GM23338 (cell line): Measurements from ENCODE around the gene SLA2. TPM values are rescaled to one million over a fixed set of nuclear protein-coding genes. Genes with fewer than 3 reads are reported as not detected.
A peak's percentile ranks its signal among the peaks of the same experiment; 100 is the strongest.

Experiments used
- ATAC-seq: fragments of 200-7000 bp; cut with Tn5 transposase; 3 replicates; pipeline ENCODE4 v1.9.1; 2020
- DNase-seq: peaks from one replicate; pipeline ENCODE4 v3.0.0-alpha.2; 2015; ENCODE audit warnings: low spot score
- H2AFZ ChIP-seq: fragments of 200-600 bp; sonication (generic); 2 replicates; pipeline ENCODE4 v1.8.0; 2016; ENCODE audit warnings: antibody characterized with exemption, mild to moderate bottlenecking, moderate library complexity
- H3F3A ChIP-seq: fragments of 200-600 bp; sonication (generic); replicated peaks from 2 replicates; pipeline ENCODE4 v1.8.0; 2017; ENCODE audit warnings: antibody characterized with exemption, mixed run types, low read depth
- H3K27ac ChIP-seq: fragments of 200-600 bp; sonication (generic); 2 replicates; pipeline ENCODE4 v1.6.1; 2016; ENCODE audit warnings: low read depth
- H3K27me3 ChIP-seq: fragments of 200-600 bp; sonication (generic); 2 replicates; pipeline ENCODE4 v1.8.0; 2016; ENCODE audit warnings: mild to moderate bottlenecking, mixed run types, moderate library complexity; ENCODE audit not compliant: insufficient read depth
- H3K36me3 ChIP-seq: fragments of 200-600 bp; sonication (generic); 2 replicates; pipeline ENCODE4 v1.8.0; 2016; ENCODE audit warnings: mild to moderate bottlenecking; ENCODE audit not compliant: insufficient read depth
- H3K4me1 ChIP-seq: fragments of 200-600 bp; sonication (generic); 2 replicates; pipeline ENCODE4 v1.8.0; 2016; ENCODE audit warnings: mild to moderate bottlenecking, moderate library complexity; ENCODE audit not compliant: insufficient read depth
- H3K4me2 ChIP-seq: fragments of 200-600 bp; sonication (generic); 2 replicates; pipeline ENCODE4 v1.7.1; 2017; ENCODE audit warnings: mixed run types
- H3K4me3 ChIP-seq: fragments of 200-600 bp; sonication (generic); 2 replicates; pipeline ENCODE4 v1.6.1; 2016; ENCODE audit warnings: mixed run types
- H3K79me2 ChIP-seq: fragments of 200-600 bp; sonication (generic); replicated peaks from 2 replicates; pipeline ENCODE4 v1.8.0; 2017; ENCODE audit warnings: mild to moderate bottlenecking; ENCODE audit not compliant: insufficient read depth
- H3K9me2 ChIP-seq: fragments of 200-600 bp; sonication (generic); 2 replicates; pipeline ENCODE4 v1.8.0; 2017; ENCODE audit not compliant: insufficient read depth
- H4K20me1 ChIP-seq: fragments of 200-600 bp; sonication (generic); replicated peaks from 2 replicates; pipeline ENCODE4 v1.8.0; 2017; ENCODE audit warnings: mild to moderate bottlenecking; ENCODE audit not compliant: insufficient read depth
- H3K27ac Mint-ChIP-seq: 2 replicates; pipeline ENCODE4 v1.8.0; 2020; ENCODE audit warnings: inconsistent platforms, mild to moderate bottlenecking, moderate library complexity, mixed read lengths
- H3K27me3 Mint-ChIP-seq: 3 replicates; pipeline ENCODE4 v1.8.0; 2022; ENCODE audit warnings: low read depth, mild to moderate bottlenecking, moderate library complexity, mixed read lengths, inconsistent platforms; ENCODE audit not compliant: insufficient read depth, poor library complexity
- H3K36me3 Mint-ChIP-seq: 3 replicates; pipeline ENCODE4 v1.8.0; 2021; ENCODE audit warnings: low read depth, mild to moderate bottlenecking, inconsistent platforms, moderate library complexity, mixed read lengths
- H3K4me1 Mint-ChIP-seq: 3 replicates; pipeline ENCODE4 v1.8.0; 2020; ENCODE audit warnings: mild to moderate bottlenecking, inconsistent platforms, mixed read lengths
- H3K4me3 Mint-ChIP-seq: 3 replicates; pipeline ENCODE4 v1.8.0; 2021; ENCODE audit warnings: moderate library complexity, mild to moderate bottlenecking, inconsistent platforms, mixed read lengths
- H3K9me3 Mint-ChIP-seq: 3 replicates; pipeline ENCODE4 v1.8.0; 2020; ENCODE audit warnings: moderate library complexity, mild to moderate bottlenecking, inconsistent platforms, mixed read lengths
- CREB1 ChIP-seq: fragments of 250-450 bp; sonication (Bioruptor Pico); IDR thresholded peaks from 2 replicates; pipeline ENCODE4 v1.5.0; 2020; ENCODE audit warnings: low read depth, mild to moderate bottlenecking, moderate library complexity
- EZH2 ChIP-seq: fragments of 200-600 bp; sonication (generic); IDR thresholded peaks from one replicate; pipeline ENCODE4 v1.8.0; 2017; ENCODE audit warnings: antibody characterized with exemption, mild to moderate bottlenecking, low read depth; ENCODE audit not compliant: unreplicated experiment
- EZH2phosphoT487 ChIP-seq: fragments of 200-600 bp; sonication (generic); IDR thresholded peaks from one replicate; pipeline ENCODE4 v1.8.1; 2018; ENCODE audit warnings: antibody characterized with exemption; ENCODE audit not compliant: unreplicated experiment
- JUNB ChIP-seq: IDR thresholded peaks from one replicate; pipeline ENCODE4 v1.6.1; 2016; ENCODE audit warnings: antibody characterized with exemption; ENCODE audit not compliant: unreplicated experiment
- NANOG ChIP-seq: IDR thresholded peaks from 2 replicates; pipeline ENCODE4 v1.6.1; 2016; ENCODE audit warnings: antibody characterized with exemption, borderline replicate concordance
- POLR2AphosphoS5 ChIP-seq: IDR thresholded peaks from 2 replicates; pipeline ENCODE4 v1.6.1; 2016; ENCODE audit warnings: antibody characterized with exemption, low read depth
- REST ChIP-seq: IDR thresholded peaks from one replicate; pipeline ENCODE4 v1.6.1; 2018; ENCODE audit warnings: antibody characterized with exemption; ENCODE audit not compliant: unreplicated experiment
- STAT1 ChIP-seq: IDR thresholded peaks from one replicate; pipeline ENCODE4 v1.6.1; 2016; ENCODE audit warnings: antibody characterized with exemption; ENCODE audit not compliant: unreplicated experiment
- ZNF114 ChIP-seq: fragments of 250-450 bp; sonication (Bioruptor Pico); IDR thresholded peaks from 2 replicates; pipeline ENCODE4 v1.5.0; 2020; ENCODE audit warnings: mild to moderate bottlenecking, moderate library complexity
- ZNF331 ChIP-seq: fragments of 250-450 bp; sonication (Bioruptor Pico); IDR thresholded peaks from 2 replicates; pipeline ENCODE4 v1.5.0; 2020; ENCODE audit warnings: low read depth, mild to moderate bottlenecking, moderate library complexity
- polyA plus RNA-seq: library from polyadenylated mRNA; unstranded; fragments of >200 nt; fragmentation: Nextera tagmentation; extraction: Ambion mirVana; gene quantifications from 2 replicates; pipeline ENCODE4 v1.2.1, GENCODE V29; 2016
- total RNA-seq: library from RNA; depleted of rRNA; stranded (reverse); fragments of >200 nt; shearing (Covaris generic); gene quantifications from 2 replicates; pipeline ENCODE4 v1.2.3, GENCODE V29; 2014
- TF ChIP-seq, protein P1 (sequence below), 2 experiments: fragments of 200-600 bp in 1 of 2; sonication (generic) in 1 of 2; conservative IDR thresholded peaks; 2 replicates each; pipeline versions ENCODE4 v1.5.1 to v1.6.1; 2016 to 2017; ENCODE audit warnings: antibody characterized with exemption in 2 of 2, low read depth in 2 of 2, mild to moderate bottlenecking in 2 of 2, moderate library complexity in 1 of 2
- TF ChIP-seq, protein P2 (sequence below): fragments of 250-450 bp; sonication (Bioruptor Pico); IDR thresholded peaks from 2 replicates; pipeline ENCODE4 v1.5.0; 2020; ENCODE audit warnings: mild to moderate bottlenecking, moderate library complexity
- TF ChIP-seq, protein P3 (sequence below): IDR thresholded peaks from 2 replicates; pipeline ENCODE4 v1.6.1; 2016; ENCODE audit warnings: antibody characterized with exemption

The SLA2 gene
- total and polyA plus RNA-seq, 2 experiments from 2014 or later: 0.18 TPM; not detected in 1

DNA sequence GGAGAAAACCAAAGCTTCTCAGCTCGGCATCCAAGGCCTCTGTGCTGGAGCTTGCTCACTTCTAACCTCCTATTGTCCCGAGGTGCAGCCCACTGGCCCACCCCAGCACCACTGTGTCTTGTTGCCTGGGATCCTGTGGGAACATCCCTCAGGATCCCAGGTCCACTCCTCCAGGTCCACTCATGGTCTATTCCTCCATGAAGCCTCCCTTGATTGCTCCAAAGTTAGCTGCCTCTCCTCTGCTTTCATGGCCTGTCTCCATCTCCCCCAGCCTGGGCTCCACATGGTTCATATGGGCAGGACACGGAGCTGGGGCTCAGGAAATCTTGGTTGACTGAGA is 13.9 kb downstream of the SLA2 start:
- no peak overlapping the region for H3K27ac ChIP-seq
- peaks cover 3% of the 10 kb centered on the region; the same call in 2 of the 3 replicates for H3K4me1 Mint-ChIP-seq
- no peak overlapping the region; the same call in 1 of the 2 replicates for H3K27ac Mint-ChIP-seq
- peaks cover 8% of the 10 kb centered on the region for H3K27me3 Mint-ChIP-seq
- no peak overlapping the region for H3K4me2 ChIP-seq
- H3K36me3 ChIP-seq: no peaks in the 10 kb centered on the region
- no peak overlapping the region for H3K4me3 Mint-ChIP-seq
- H3K4me3 ChIP-seq: no peak overlapping the region
- H4K20me1 ChIP-seq: no peaks in the 10 kb centered on the region
- no peak for ATAC-seq
- H2AFZ ChIP-seq: peak overlapping the region; percentile 72; the same call in 1 of the 2 replicates
- no peaks in the 10 kb centered on the region for H3F3A ChIP-seq
- DNase-seq: no peak
- TF ChIP-seq, protein P1, sequence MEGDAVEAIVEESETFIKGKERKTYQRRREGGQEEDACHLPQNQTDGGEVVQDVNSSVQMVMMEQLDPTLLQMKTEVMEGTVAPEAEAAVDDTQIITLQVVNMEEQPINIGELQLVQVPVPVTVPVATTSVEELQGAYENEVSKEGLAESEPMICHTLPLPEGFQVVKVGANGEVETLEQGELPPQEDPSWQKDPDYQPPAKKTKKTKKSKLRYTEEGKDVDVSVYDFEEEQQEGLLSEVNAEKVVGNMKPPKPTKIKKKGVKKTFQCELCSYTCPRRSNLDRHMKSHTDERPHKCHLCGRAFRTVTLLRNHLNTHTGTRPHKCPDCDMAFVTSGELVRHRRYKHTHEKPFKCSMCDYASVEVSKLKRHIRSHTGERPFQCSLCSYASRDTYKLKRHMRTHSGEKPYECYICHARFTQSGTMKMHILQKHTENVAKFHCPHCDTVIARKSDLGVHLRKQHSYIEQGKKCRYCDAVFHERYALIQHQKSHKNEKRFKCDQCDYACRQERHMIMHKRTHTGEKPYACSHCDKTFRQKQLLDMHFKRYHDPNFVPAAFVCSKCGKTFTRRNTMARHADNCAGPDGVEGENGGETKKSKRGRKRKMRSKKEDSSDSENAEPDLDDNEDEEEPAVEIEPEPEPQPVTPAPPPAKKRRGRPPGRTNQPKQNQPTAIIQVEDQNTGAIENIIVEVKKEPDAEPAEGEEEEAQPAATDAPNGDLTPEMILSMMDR (conservative IDR thresholded peaks at IDR 0.05; ENCODE audit: low read depth in 2 of 2): no peak
- TF ChIP-seq EZH2: no peak
- no peak for TF ChIP-seq ZNF331 (CRISPR knock-in tag)
- no peak for TF ChIP-seq CREB1 (CRISPR knock-in tag)
- TF ChIP-seq ZNF114 (CRISPR knock-in tag): no peak
- no peak for TF ChIP-seq STAT1
- TF ChIP-seq NANOG: no peak
- TF ChIP-seq REST: no peak
- TF ChIP-seq, protein P2, sequence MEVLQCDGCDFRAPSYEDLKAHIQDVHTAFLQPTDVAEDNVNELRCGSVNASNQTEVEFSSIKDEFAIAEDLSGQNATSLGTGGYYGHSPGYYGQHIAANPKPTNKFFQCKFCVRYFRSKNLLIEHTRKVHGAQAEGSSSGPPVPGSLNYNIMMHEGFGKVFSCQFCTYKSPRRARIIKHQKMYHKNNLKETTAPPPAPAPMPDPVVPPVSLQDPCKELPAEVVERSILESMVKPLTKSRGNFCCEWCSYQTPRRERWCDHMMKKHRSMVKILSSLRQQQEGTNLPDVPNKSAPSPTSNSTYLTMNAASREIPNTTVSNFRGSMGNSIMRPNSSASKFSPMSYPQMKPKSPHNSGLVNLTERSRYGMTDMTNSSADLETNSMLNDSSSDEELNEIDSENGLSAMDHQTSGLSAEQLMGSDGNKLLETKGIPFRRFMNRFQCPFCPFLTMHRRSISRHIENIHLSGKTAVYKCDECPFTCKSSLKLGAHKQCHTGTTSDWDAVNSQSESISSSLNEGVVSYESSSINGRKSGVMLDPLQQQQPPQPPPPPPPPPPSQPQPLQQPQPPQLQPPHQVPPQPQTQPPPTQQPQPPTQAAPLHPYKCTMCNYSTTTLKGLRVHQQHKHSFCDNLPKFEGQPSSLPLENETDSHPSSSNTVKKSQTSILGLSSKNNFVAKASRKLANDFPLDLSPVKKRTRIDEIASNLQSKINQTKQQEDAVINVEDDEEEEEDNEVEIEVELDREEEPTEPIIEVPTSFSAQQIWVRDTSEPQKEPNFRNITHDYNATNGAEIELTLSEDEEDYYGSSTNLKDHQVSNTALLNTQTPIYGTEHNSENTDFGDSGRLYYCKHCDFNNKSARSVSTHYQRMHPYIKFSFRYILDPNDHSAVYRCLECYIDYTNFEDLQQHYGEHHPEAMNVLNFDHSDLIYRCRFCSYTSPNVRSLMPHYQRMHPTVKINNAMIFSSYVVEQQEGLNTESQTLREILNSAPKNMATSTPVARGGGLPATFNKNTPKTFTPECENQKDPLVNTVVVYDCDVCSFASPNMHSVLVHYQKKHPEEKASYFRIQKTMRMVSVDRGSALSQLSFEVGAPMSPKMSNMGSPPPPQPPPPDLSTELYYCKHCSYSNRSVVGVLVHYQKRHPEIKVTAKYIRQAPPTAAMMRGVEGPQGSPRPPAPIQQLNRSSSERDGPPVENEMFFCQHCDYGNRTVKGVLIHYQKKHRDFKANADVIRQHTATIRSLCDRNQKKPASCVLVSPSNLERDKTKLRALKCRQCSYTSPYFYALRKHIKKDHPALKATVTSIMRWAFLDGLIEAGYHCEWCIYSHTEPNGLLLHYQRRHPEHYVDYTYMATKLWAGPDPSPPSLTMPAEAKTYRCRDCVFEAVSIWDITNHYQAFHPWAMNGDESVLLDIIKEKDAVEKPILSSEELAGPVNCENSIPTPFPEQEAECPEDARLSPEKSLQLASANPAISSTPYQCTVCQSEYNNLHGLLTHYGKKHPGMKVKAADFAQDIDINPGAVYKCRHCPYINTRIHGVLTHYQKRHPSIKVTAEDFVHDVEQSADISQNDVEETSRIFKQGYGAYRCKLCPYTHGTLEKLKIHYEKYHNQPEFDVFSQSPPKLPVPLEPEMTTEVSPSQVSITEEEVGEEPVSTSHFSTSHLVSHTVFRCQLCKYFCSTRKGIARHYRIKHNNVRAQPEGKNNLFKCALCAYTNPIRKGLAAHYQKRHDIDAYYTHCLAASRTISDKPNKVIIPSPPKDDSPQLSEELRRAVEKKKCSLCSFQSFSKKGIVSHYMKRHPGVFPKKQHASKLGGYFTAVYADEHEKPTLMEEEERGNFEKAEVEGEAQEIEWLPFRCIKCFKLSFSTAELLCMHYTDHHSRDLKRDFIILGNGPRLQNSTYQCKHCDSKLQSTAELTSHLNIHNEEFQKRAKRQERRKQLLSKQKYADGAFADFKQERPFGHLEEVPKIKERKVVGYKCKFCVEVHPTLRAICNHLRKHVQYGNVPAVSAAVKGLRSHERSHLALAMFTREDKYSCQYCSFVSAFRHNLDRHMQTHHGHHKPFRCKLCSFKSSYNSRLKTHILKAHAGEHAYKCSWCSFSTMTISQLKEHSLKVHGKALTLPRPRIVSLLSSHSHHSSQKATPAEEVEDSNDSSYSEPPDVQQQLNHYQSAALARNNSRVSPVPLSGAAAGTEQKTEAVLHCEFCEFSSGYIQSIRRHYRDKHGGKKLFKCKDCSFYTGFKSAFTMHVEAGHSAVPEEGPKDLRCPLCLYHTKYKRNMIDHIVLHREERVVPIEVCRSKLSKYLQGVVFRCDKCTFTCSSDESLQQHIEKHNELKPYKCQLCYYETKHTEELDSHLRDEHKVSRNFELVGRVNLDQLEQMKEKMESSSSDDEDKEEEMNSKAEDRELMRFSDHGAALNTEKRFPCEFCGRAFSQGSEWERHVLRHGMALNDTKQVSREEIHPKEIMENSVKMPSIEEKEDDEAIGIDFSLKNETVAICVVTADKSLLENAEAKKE (CRISPR knock-in tag): no peak
- TF ChIP-seq POLR2AphosphoS5: no peak
- no peak for TF ChIP-seq JUNB
- TF ChIP-seq EZH2phosphoT487: no peak
- TF ChIP-seq, protein P3, sequence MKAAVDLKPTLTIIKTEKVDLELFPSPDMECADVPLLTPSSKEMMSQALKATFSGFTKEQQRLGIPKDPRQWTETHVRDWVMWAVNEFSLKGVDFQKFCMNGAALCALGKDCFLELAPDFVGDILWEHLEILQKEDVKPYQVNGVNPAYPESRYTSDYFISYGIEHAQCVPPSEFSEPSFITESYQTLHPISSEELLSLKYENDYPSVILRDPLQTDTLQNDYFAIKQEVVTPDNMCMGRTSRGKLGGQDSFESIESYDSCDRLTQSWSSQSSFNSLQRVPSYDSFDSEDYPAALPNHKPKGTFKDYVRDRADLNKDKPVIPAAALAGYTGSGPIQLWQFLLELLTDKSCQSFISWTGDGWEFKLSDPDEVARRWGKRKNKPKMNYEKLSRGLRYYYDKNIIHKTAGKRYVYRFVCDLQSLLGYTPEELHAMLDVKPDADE: no peak
- H3K27me3 ChIP-seq: no peaks in the 10 kb centered on the region
- no peaks in the 10 kb centered on the region; the same call in 2 of the 3 replicates for H3K36me3 Mint-ChIP-seq
- no peaks in the 10 kb centered on the region for H3K4me1 ChIP-seq
- no peaks in the 10 kb centered on the region for H3K9me2 ChIP-seq
- H3K9me3 Mint-ChIP-seq: no peaks in the 10 kb centered on the region
- no peaks in the 10 kb centered on the region for H3K79me2 ChIP-seq
